Activated CD8-positive, alpha-beta T cell treated with anti-CD3 and anti-CD28 coated beads for 36 hours (primary cell): ENCODE results near the gene FRMD4A. TPM values are rescaled to one million over a fixed set of nuclear protein-coding genes. Genes with fewer than 3 reads are reported as not detected.

Experiments
- ATAC-seq: fragments of 200-7000 bp; cut with Tn5 transposase; one replicate; pipeline ENCODE4 v1.10.0; 2021; ENCODE audit warnings: mild to moderate bottlenecking, moderate library complexity
- CTCF ChIA-PET: fragments of 350-600 bp; sonication (Branson Sonifier 250); formaldehyde crosslinking; loops from one replicate; lab custom pipeline; 2021; ENCODE audit warnings: antibody characterized with exemption; lab: Charles Lee
- POLR2A ChIA-PET: fragments of 350-600 bp; sonication (Branson Sonifier 250); formaldehyde crosslinking; loops from one replicate; lab custom pipeline; 2021; ENCODE audit warnings: antibody characterized with exemption; lab: Charles Lee
- DNase-seq: peaks from one replicate; pipeline ENCODE4 v3.0.0-alpha.2; 2020
- H3K27ac Mint-ChIP-seq: one replicate; pipeline ENCODE4 v1.8.0; 2021; ENCODE audit warnings: mild to moderate bottlenecking, mixed read lengths
- H3K27me3 Mint-ChIP-seq: one replicate; pipeline ENCODE4 v1.8.0; 2021; ENCODE audit warnings: mixed read lengths
- H3K36me3 Mint-ChIP-seq: one replicate; pipeline ENCODE4 v1.8.0; 2021; ENCODE audit warnings: low read depth, mixed read lengths
- H3K4me1 Mint-ChIP-seq: one replicate; pipeline ENCODE4 v1.8.0; 2021; ENCODE audit warnings: low read depth, mixed read lengths
- H3K4me3 Mint-ChIP-seq: one replicate; pipeline ENCODE4 v1.8.0; 2021; ENCODE audit warnings: mild to moderate bottlenecking, moderate library complexity, mixed read lengths
- H3K9me3 Mint-ChIP-seq: one replicate; pipeline ENCODE4 v1.8.0; 2021; ENCODE audit warnings: mixed read lengths
- intact Hi-C: fragments of 100-400 bp; cut with micrococcal nuclease; formaldehyde crosslinking; loops from one replicate; pipeline ENCODE4 v1.10.0; 2022
- total RNA-seq, 2 experiments: library from RNA; stranded (reverse); gene quantifications; one replicate each; pipeline ENCODE4 v1.2.3, GENCODE V29; 2021
- TF ChIP-seq, protein P1 (sequence below): fragments of 200-600 bp; IDR thresholded peaks from one replicate; pipeline ENCODE4 v1.8.0; 2022; ENCODE audit warnings: antibody characterized with exemption, mild to moderate bottlenecking

The FRMD4A gene
- total RNA-seq, 2 experiments from 2014 or later, result 2.1 to 2.8 TPM

DNA sequence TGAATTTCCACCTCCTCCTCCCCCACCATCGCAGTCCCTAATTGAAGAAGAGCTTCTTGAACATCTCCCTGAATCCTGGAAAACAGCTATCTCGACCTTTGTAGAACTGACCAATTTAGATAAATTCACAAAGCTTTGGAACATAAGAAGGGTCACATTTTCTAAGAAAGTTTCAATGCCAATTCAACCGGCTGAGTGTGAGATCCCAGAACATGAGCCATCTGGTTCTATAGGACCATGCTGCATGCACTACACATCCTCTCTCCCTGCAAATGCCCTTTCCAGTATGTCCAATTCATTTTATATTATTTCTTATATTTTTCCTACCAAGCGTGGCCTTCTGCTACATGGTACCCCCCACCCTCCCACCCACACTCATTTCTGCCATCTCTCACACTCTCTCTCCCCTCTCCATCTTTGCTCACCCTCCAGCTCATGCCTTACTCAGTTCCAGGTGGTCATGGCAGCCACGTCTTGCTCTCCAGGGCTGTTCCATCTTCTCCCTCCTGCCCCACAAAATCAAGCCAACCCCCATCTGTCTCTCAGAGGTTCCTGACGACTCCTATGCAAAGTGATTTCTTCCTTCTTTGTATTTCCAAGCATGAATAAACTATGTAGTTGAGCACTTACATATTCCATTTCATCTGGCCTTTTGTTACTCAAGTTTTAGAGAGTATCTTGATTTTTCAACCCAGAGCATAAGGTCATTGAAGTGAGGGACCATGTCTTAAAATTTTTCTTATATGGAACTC, 19.3 kb downstream of the FRMD4A start:
- H3K4me3 Mint-ChIP-seq, result no peak overlapping the region
- H3K9me3 Mint-ChIP-seq, result no peaks in the 10 kb centered on the region
- H3K4me1 Mint-ChIP-seq, result no peaks in the 10 kb centered on the region
- H3K36me3 Mint-ChIP-seq, result no peaks in the 10 kb centered on the region
- no peak for ATAC-seq
- no peak overlapping the region for H3K27ac Mint-ChIP-seq
- POLR2A ChIA-PET, result no interaction called here
- CTCF ChIA-PET, result interaction anchor here (0.9 kb wide), 1 partner anchor 14 kb away, joined by 3 read pairs; no protein-coding TSS in a partner anchor
- no peak for DNase-seq
- TF ChIP-seq, protein P1, sequence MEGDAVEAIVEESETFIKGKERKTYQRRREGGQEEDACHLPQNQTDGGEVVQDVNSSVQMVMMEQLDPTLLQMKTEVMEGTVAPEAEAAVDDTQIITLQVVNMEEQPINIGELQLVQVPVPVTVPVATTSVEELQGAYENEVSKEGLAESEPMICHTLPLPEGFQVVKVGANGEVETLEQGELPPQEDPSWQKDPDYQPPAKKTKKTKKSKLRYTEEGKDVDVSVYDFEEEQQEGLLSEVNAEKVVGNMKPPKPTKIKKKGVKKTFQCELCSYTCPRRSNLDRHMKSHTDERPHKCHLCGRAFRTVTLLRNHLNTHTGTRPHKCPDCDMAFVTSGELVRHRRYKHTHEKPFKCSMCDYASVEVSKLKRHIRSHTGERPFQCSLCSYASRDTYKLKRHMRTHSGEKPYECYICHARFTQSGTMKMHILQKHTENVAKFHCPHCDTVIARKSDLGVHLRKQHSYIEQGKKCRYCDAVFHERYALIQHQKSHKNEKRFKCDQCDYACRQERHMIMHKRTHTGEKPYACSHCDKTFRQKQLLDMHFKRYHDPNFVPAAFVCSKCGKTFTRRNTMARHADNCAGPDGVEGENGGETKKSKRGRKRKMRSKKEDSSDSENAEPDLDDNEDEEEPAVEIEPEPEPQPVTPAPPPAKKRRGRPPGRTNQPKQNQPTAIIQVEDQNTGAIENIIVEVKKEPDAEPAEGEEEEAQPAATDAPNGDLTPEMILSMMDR, result no peak
- intact Hi-C loops, result no loop called here
- H3K27me3 Mint-ChIP-seq, result peaks cover 22% of the 10 kb centered on the region

DNA sequence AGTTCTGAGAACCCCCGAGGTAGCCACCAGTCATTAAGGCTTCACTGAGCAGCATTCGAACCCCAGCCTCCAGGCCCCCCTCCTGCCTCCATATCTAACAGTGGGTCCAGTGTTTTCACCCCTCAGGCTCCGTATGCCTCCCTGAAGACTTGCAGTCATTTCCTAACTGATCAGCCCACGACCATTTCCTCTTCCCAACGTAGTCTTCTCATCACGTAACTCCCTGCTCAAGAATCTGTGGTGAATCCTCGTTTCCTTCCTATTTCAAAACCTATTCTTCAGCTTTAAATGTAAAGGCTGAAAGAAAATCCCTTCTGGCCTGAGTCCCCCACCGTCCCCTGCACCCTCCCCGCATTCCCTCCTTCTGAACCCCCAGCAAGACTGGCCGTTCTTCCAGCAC, 21.1 kb downstream of the FRMD4A start:
- Mint-ChIP-seq H3K4me1 (no peaks in the 10 kb centered on the region), H3K36me3 (no peaks in the 10 kb centered on the region), H3K27me3 (peaks cover 15% of the 10 kb centered on the region), H3K9me3 (no peaks in the 10 kb centered on the region), H3K4me3 (no peak overlapping the region), H3K27ac (no peak overlapping the region)
- ATAC-seq (no peak), DNase-seq (no peak)
- TF ChIP-seq, protein P1, result no peak
- intact Hi-C loops, result no loop called here
- ChIA-PET CTCF (no interaction called here), POLR2A (no interaction called here)

GRCh38 chr10:14306190-14306589, 24.5 kb downstream of the FRMD4A start:
- no peak overlapping the region for H3K27ac Mint-ChIP-seq
- POLR2A ChIA-PET, result no interaction called here
- TF ChIP-seq, protein P1, result no peak
- no peaks in the 10 kb centered on the region for H3K36me3 Mint-ChIP-seq
- CTCF ChIA-PET, result no interaction called here
- peaks cover 14% of the 10 kb centered on the region for H3K27me3 Mint-ChIP-seq
- ATAC-seq (no peak), DNase-seq (no peak)
- H3K4me1 Mint-ChIP-seq, result no peaks in the 10 kb centered on the region
- no peaks in the 10 kb centered on the region for H3K9me3 Mint-ChIP-seq
- H3K4me3 Mint-ChIP-seq, result no peak overlapping the region
- intact Hi-C loops, result no loop called here

DNA sequence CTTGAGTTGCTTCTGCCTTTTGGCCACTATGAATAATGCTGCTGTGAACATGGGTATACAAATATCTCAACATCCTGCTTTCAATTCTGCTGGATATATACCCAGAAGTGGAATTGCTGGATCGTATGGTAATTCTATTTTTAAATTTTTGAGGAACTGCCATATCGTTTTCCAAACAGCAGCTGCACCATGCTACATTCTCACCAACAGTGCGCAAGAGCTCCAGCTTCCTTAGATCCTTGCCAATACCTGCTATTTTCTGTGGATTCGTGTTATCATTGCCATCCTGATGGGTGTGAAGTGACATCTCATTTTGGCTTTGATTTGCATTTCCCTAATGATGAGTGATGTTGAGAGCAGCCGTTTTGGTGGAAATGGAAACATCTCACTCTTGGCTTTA, 26.7 kb downstream of the FRMD4A start:
- ATAC-seq, result no peak
- no peaks in the 10 kb centered on the region for H3K4me1 Mint-ChIP-seq
- intact Hi-C loops, result no loop called here

DNA sequence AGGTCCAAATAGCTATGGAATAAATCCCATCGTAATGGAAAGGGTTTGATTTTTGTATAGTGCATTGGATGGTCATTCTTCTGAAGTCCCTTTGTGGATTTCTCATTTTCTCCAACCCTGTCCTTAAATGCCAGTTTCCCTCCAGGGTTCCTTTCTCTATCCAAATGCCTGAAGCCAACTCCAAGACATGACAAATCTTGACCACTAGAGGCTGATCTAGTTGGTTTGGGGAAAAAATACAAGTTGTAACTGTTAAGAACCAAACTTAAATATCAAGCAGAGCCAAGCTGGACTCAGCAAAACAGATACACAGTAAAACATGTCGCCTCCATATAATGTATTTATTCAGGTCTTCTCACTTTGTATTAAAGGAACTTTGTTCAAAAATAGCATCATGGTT, 28.7 kb downstream of the FRMD4A start:
- ChIA-PET CTCF (interaction anchor here (0.9 to 1.2 kb wide), 4 partner anchors 24 to 175 kb away, joined by 3 to 4 read pairs (median 3); no protein-coding TSS in a partner anchor), POLR2A (no interaction called here)
- intact Hi-C loops, result no loop called here
- Mint-ChIP-seq H3K4me1 (no peaks in the 10 kb centered on the region), H3K9me3 (no peaks in the 10 kb centered on the region), H3K36me3 (no peaks in the 10 kb centered on the region), H3K27ac (no peak overlapping the region), H3K27me3 (peaks cover 11% of the 10 kb centered on the region), H3K4me3 (no peak overlapping the region)
- ATAC-seq, result no peak
- DNase-seq, result no peak
- TF ChIP-seq, protein P1, result peak; percentile 44

More for the DNA sequence above, 26.7 kb downstream of the FRMD4A start:
- POLR2A ChIA-PET, result no interaction called here
- H3K36me3 Mint-ChIP-seq, result no peaks in the 10 kb centered on the region
- CTCF ChIA-PET, result no interaction called here
- TF ChIP-seq, protein P1, result no peak
- no peaks in the 10 kb centered on the region for H3K9me3 Mint-ChIP-seq
- H3K27ac Mint-ChIP-seq, result no peak overlapping the region
- no peak for DNase-seq
- no peak overlapping the region for H3K4me3 Mint-ChIP-seq
- peaks cover 10% of the 10 kb centered on the region for H3K27me3 Mint-ChIP-seq
